ENCODE results near the gene TYW1. TPM values are rescaled to one million over a fixed set of nuclear protein-coding genes. Genes with fewer than 3 reads are reported as not detected.
"Not testable (repeated sequence)": the region's sequence is repeated elsewhere in the genome, so short reads cannot be mapped to it uniquely, and the experiment has no call there.

Gene TYW1
- polyA plus RNA-seq, 1 donor: 17.5 TPM

- DNase-seq (ENCODE audit: low read depth): no peak
Measured at GRCh38 chr7:67251986-67252558, 255.4 kb downstream of the TYW1 start.

- DNase-seq (ENCODE audit: low read depth): not testable (repeated sequence)
Measured at GRCh38 chr7:67255076-67255475, 258.4 kb downstream of the TYW1 start.

GRCh38 chr7:67257779-67258178 lies 261.1 kb downstream of the TYW1 start:
- not testable (repeated sequence) for DNase-seq (ENCODE audit: low read depth)

GRCh38 chr7:67259363-67259762 lies 262.7 kb downstream of the TYW1 start:
- DNase-seq (ENCODE audit: low read depth): not testable (repeated sequence)

GRCh38 chr7:67260166-67260586 lies 263.5 kb downstream of the TYW1 start:
- not testable (repeated sequence) for DNase-seq (ENCODE audit: low read depth)

GRCh38 chr7:67264000-67264399 lies 267.4 kb downstream of the TYW1 start:
- not testable (repeated sequence) for DNase-seq (ENCODE audit: low read depth)

GRCh38 chr7:67266070-67266469 lies 269.4 kb downstream of the TYW1 start:
- not testable (repeated sequence) for DNase-seq (ENCODE audit: low read depth)

- no peak for DNase-seq (ENCODE audit: low read depth)
Measured at GRCh38 chr7:67267914-67268313, 271.3 kb downstream of the TYW1 start.

- DNase-seq (ENCODE audit: low read depth): not testable (repeated sequence)
Measured at GRCh38 chr7:67269916-67270315, 273.3 kb downstream of the TYW1 start.

Other genes starting within 250 kb of the TYW1 start
- gene TMEM248, start 75.6 kb upstream of the TYW1 start, polyA plus RNA-seq (ENCODE audit: insufficient read length): 48.1 TPM
- gene SBDS, start 1.2 kb upstream of the TYW1 start, polyA plus RNA-seq (ENCODE audit: insufficient read length): 270 TPM

Measured in forelimb muscle (tissue), 1 donor.